ENCODE results near the gene EXOC2. TPM values are rescaled to one million over a fixed set of nuclear protein-coding genes. Genes with fewer than 3 reads are reported as not detected.

EXOC2 gene
- total RNA-seq, 2 experiments from 2014 or later, result 22.5 to 24.8 TPM

DNA sequence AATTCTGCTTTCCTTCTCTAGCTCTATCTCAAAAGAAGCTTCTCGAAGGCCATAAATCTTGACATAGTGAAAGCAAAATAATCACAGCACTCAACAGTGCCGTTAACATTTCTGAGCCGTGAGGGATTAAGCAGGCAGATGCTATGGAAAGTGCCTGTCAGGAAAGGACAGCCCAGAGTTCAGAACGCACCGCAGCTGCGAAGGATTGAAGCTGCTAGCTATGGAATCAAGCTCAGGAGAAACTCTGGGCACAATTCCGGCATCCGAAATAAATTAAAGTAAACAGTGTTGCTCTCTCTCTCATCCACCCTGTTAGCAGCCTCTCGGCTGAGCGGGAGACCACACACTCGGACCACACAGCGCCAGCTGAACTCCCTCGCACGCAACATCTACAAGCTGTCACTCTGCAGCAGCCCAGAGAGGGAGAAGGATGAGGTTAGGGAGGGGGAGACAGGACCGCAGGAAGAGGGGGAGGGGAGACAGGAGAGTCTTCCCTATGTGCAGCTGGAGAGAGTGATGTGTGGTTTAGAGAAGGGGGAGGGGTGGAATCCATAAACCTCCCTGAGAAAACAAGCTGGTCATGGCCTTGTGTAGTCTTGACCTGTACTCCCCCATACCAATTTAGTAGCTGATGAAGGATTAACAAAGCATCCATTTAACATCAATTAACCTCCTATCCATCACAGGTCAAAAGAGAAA is 9.0 kb downstream of the EXOC2 start:
- ChIA-PET CTCF (ENCODE audit: unreplicated experiment) (no interaction called here), POLR2A (interaction anchor here (0.7 to 1.4 kb wide), 7 partner anchors 9 to 482 kb away, joined by 3 to 4 read pairs (median 3); no protein-coding TSS in a partner anchor)
- Histone ChIP-seq H2AFZ (ENCODE audit: low read length) (no peak overlapping the region), H3K4me1 (ENCODE audit: insufficient read depth, low read length, poor library complexity, severe bottlenecking) (peaks cover 7% of the 10 kb centered on the region), H3K9me3 (ENCODE audit: low read length) (no peaks in the 10 kb centered on the region), H3K4me2 (ENCODE audit: low read length) (no peak overlapping the region), H3K4me3 (ENCODE audit: low read depth, low read length, poor library complexity, severe bottlenecking) (no peak overlapping the region), H4K20me1 (ENCODE audit: insufficient read depth, low read length) (no peaks in the 10 kb centered on the region), H3K9me2 (ENCODE audit: insufficient read depth, low read length) (no peaks in the 10 kb centered on the region), H3K79me2 (ENCODE audit: insufficient read depth, low read depth, low read length) (no peaks in the 10 kb centered on the region), H3K36me3 (ENCODE audit: insufficient read depth, low read length) (peaks cover 10% of the 10 kb centered on the region; the same call in 1 of the 2 replicates), H3K27ac (ENCODE audit: low read depth, low read length, poor library complexity, severe bottlenecking) (no peak overlapping the region)
- no peak for DNase-seq (ENCODE audit: low spot score)
- TF ChIP-seq, protein P1, sequence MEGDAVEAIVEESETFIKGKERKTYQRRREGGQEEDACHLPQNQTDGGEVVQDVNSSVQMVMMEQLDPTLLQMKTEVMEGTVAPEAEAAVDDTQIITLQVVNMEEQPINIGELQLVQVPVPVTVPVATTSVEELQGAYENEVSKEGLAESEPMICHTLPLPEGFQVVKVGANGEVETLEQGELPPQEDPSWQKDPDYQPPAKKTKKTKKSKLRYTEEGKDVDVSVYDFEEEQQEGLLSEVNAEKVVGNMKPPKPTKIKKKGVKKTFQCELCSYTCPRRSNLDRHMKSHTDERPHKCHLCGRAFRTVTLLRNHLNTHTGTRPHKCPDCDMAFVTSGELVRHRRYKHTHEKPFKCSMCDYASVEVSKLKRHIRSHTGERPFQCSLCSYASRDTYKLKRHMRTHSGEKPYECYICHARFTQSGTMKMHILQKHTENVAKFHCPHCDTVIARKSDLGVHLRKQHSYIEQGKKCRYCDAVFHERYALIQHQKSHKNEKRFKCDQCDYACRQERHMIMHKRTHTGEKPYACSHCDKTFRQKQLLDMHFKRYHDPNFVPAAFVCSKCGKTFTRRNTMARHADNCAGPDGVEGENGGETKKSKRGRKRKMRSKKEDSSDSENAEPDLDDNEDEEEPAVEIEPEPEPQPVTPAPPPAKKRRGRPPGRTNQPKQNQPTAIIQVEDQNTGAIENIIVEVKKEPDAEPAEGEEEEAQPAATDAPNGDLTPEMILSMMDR (conservative IDR thresholded peaks at IDR 0.05; ENCODE audit: low read length), result no peak
- no peak for TF ChIP-seq EZH2phosphoT487 (IDR thresholded peaks at IDR 0.05; ENCODE audit: borderline replicate concordance, low read depth, low read length)
- intact Hi-C loops (cut with micrococcal nuclease; ENCODE audit: unreplicated experiment), result no loop called here
- no TSS peak for BruUV-seq (replicated peaks)

DNA sequence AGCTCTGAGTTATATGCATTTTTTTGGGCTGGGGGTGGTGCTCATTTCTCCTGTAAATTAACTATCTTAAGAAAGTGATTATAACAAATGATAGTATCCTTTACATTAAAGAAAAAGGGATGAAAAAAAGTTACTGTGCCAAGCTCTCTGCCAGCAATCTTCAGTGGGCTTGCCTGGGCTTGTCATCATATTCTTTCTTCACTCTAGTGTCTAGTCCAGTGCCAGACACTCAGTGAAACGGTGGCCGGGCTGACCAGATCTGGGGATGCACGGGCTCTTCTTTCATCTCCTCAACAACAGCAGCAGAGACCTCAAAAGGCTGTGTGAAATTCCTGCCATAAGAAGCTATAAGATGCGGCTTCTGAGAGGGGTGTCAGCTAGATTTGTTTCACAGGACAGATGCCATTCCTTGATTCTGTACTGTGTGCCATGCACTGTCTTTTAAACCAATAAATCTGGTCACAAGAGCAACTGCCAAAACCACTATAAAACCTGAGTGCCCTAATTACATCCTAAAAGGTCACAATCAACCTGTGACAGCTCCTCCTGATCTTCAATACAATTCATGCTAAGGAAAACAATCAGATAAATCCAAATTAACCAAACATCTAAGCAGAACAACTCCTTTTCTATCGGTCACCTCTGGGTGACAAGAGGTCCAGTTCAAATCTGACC is 12.1 kb downstream of the EXOC2 start:
- H3K9me2 ChIP-seq (ENCODE audit: insufficient read depth, low read length), result no peaks in the 10 kb centered on the region
- no peaks in the 10 kb centered on the region for H3K36me3 ChIP-seq (ENCODE audit: insufficient read depth, low read length)
- TF ChIP-seq EZH2phosphoT487 (IDR thresholded peaks at IDR 0.05; ENCODE audit: borderline replicate concordance, low read depth, low read length), result no peak
- TF ChIP-seq, protein P1 (conservative IDR thresholded peaks at IDR 0.05; ENCODE audit: low read length), result no peak
- no TSS peak for BruUV-seq (replicated peaks)
- no peak overlapping the region for H3K4me3 ChIP-seq (ENCODE audit: low read depth, low read length, poor library complexity, severe bottlenecking)
- CTCF ChIA-PET (ENCODE audit: unreplicated experiment), result no interaction called here
- no peaks in the 10 kb centered on the region for H4K20me1 ChIP-seq (ENCODE audit: insufficient read depth, low read length)
- no peak for DNase-seq (ENCODE audit: low spot score)
- H3K79me2 ChIP-seq (ENCODE audit: insufficient read depth, low read depth, low read length), result no peaks in the 10 kb centered on the region
- POLR2A ChIA-PET, result interaction anchor here (1.0 to 1.6 kb wide), 3 partner anchors 8 to 90 kb away, joined by 3 to 5 read pairs (median 3); no protein-coding TSS in a partner anchor
- peaks cover 7% of the 10 kb centered on the region for H3K4me1 ChIP-seq (ENCODE audit: insufficient read depth, low read length, poor library complexity, severe bottlenecking)
- H3K27ac ChIP-seq (ENCODE audit: low read depth, low read length, poor library complexity, severe bottlenecking), result no peak overlapping the region
- H3K9me3 ChIP-seq (ENCODE audit: low read length), result no peaks in the 10 kb centered on the region
- intact Hi-C loops (cut with micrococcal nuclease; ENCODE audit: unreplicated experiment), result no loop called here
- H2AFZ ChIP-seq (ENCODE audit: low read length), result no peak overlapping the region
- no peak overlapping the region for H3K4me2 ChIP-seq (ENCODE audit: low read length)

DNA sequence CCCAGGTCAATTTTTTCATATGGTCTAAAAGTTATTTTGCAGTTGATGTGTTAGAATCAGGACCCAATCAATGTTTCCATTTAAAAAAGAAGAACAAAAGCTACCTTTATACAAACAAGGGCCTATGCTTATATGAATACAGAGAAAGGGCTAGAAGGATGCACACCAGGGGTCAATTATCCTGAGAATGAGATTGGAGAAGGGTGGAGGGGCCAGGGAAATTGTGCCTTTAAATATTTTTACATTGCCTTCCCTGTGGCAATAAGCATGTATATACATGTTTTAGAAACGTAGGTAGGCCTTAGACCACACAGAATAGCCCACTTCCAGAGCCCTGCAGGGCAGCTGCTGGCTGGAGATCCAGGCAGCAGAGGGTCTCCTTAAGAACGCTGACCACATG is 12.7 kb downstream of the EXOC2 start:
- CTCF ChIA-PET (ENCODE audit: unreplicated experiment), result no interaction called here
- no peak overlapping the region for H3K4me3 ChIP-seq (ENCODE audit: low read depth, low read length, poor library complexity, severe bottlenecking)
- H2AFZ ChIP-seq (ENCODE audit: low read length), result no peak overlapping the region
- no peak for TF ChIP-seq EZH2phosphoT487 (IDR thresholded peaks at IDR 0.05; ENCODE audit: borderline replicate concordance, low read depth, low read length)
- TF ChIP-seq, protein P1 (conservative IDR thresholded peaks at IDR 0.05; ENCODE audit: low read length), result no peak
- H3K4me2 ChIP-seq (ENCODE audit: low read length), result no peak overlapping the region
- POLR2A ChIA-PET, result interaction anchor here (1.0 to 1.6 kb wide), 4 partner anchors 9 to 89 kb away, joined by 3 to 5 read pairs (median 4); no protein-coding TSS in a partner anchor
- no TSS peak for BruUV-seq (replicated peaks)
- H3K79me2 ChIP-seq (ENCODE audit: insufficient read depth, low read depth, low read length), result no peaks in the 10 kb centered on the region
- H3K36me3 ChIP-seq (ENCODE audit: insufficient read depth, low read length), result no peaks in the 10 kb centered on the region
- intact Hi-C loops (cut with micrococcal nuclease; ENCODE audit: unreplicated experiment), result no loop called here
- no peak overlapping the region for H3K27ac ChIP-seq (ENCODE audit: low read depth, low read length, poor library complexity, severe bottlenecking)
- peaks cover 7% of the 10 kb centered on the region for H3K4me1 ChIP-seq (ENCODE audit: insufficient read depth, low read length, poor library complexity, severe bottlenecking)
- H3K9me3 ChIP-seq (ENCODE audit: low read length), result no peaks in the 10 kb centered on the region
- no peak for DNase-seq (ENCODE audit: low spot score)
- H3K9me2 ChIP-seq (ENCODE audit: insufficient read depth, low read length), result no peaks in the 10 kb centered on the region
- H4K20me1 ChIP-seq (ENCODE audit: insufficient read depth, low read length), result no peaks in the 10 kb centered on the region

All from OCI-LY7 (cell line).